GM19455 (cell line): ENCODE measurements around the gene AUH.

Source experiments
- ATAC-seq: cut with Tn5 transposase; IDR thresholded peaks from one replicate; pipeline ENCODE4 v1.9.1; 2021; ENCODE audit not compliant: unreplicated experiment

Gene AUH

DNA sequence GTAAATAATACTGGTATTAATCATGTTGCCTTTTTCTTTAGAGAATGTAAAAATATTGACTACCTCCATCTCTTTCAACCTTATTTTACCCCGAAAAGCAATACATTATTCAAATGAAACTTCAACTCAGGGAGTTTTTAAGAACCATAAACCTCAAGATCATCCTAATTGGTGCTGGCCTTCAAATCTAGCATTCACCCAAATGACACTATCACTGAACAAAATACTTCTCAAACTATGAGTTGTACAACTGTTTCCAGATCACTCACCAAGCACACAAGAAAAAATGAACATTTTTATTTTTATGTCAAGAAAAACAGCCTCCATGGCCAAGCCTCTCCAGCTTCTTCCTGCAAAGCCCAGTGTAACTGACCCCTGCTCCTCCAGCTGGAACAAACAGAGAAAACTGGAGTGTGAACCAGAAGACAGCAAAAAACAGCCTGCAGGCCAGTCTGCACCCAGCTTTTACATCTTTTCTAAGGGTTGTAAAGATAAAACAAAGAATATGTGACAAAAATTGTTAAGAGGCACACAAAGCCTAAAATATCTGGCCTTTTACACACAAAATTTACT lies 21.2 kb downstream of the AUH start:
- ATAC-seq: no peak

DNA sequence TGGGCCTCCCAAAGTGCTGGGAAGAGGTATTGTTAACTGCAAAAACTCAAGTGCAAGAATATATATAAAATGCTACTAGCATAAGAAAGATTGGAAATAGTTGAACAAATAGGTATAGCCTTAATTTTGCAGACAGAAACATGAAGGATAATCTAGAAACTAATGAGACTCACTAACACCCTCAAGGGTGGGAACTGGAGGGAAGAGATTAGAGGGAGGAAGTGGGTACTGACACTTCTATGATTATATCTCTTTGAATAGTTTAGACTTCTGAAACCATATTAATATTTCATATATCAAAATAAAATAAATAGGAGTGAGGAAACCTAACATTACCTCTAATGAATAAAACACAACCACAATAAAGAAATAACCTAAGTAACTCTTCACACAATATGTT lies 23.0 kb downstream of the AUH start:
- ATAC-seq: no peak

DNA sequence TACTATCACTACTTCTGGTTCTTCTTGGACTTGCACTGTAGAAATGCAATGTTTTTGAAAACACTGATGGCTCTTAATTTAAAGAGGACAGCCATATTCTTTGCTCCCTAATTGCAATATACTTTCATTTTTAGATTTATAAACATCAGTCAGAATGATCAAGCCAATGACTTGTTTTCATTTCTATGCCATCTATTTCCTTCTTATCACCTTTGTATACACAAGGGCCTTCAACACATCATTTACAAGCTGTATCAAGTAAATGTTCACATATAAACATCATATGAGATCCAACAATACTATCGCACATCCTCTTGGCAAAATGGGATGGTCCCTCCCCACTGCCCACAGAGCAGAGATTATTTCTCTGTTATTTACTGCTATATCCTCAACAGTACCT lies 24.9 kb downstream of the AUH start:
- ATAC-seq: no peak

DNA sequence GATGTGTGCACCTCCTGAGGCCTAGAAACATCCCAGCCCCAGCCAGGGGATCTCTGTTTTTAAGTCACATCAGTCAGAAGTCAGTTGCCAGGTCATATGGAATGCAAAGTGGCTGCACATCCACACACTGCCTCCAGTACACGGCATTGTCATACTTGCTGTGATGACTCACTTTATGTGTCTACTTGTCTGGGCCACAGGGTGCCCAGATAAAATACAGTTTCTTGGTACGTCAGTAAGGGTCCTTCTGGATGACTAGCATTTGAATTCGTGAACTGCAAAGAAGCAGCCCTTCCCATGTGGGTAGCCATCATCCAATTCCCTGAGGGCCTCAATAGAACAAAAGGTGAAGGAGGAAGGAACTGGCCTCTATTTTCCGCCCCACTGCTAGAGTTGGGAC lies 27.7 kb downstream of the AUH start:
- no peak for ATAC-seq

DNA sequence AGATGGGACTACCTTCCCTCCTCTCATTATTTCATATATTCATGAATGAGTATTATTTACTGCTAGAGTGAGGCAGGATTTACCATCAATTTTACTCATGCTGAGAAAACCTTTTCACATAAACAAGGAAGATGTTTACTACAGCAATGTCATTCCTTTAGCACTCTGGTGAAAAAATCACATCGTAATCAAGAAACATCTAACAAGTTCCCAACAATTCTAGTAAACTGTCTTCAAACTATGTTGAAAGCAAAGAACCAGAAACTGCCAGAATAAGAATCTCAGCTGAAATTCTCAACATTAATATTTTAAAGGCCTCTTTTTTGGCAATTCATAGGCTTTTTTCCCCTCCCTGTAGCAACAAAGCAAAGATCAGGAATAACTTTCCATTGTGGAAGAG lies 28.2 kb downstream of the AUH start:
- ATAC-seq: no peak

DNA sequence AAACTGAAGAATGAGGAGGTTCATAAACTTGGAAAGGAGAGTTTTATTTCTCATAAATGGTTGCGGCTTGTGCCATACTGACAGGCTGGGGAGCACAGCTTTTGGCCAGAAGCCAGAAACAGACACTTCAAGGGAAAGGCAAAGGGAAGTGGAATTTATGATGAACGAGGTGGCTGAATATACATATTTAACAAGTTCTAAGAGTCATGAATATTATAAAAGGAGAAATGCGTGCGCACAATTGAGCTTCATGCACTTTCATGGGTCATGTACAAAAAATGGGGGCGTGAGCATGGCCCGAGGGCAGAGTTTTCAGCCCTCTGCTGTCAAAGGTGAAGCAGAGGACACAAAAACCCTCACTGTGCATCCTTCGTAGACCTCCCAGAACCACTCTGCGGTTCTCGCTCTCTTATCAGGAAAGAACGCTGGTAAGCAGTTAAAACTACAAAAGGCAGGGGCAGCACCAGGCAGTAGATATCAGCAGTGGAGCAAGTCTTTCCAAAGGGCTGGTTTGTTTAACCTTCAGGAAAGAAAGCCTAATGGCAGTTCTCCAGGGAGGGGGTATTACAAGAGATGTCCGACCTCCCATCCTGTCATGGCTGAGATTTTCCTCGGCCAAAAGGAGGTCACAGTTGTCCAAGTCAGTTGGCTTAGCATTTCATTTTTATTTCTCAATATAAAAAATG lies 29.0 kb downstream of the AUH start:
- ATAC-seq: no peak

DNA sequence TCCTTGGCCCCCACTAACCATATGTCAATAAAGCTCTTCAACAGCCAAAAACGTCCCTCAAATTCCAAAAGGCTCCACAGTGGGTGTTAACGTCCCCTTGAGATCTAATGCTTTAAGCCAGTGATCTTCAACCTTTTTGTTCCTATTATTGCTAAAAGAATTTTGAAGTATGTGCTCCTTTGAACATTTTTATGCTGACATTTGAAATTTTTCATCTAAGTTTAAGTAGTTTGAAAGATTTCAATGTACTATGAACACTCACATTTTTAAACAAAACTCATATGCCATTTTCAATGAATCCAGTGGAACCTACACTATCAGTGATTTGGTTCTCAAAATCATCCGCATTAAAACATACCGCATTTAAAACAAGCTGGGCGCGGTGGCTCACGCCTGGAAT lies 29.9 kb downstream of the AUH start:
- no peak for ATAC-seq

DNA sequence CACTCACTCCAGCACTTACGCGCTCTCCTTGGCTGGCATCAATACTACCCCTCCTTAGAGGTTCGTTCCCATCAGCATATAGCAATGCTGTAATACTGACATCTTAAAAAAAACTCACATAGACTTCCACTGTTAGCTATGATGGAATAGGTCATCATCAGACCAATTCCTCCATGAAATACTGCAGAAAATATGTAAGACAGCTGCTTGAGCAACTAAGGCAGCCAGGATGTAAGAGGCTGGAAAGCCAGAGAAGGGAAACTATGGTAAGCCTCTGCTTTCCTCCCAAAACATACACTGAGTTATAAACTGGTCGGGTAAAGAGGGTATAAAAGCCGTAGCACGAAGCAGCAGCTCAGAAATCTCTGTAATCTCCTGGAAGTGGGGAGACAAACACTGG lies 33.5 kb downstream of the AUH start:
- no peak for ATAC-seq

DNA sequence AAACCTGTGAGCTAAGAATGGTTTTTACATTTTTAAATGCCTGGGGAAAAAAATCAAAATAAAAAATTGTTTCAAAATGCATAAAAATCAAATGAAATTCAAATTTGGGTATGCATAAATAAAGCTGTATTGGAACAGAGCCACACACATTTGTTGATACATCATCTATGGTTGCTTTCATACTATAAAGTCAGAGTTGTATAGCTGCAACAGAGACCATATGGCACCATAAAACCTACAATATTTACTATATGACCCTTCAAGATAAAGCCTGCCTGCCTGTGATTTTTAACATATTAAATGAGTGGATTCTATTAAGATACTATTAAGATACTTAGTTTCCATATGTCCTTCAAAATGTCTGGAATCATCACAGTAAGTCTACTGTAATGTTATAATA lies 40.0 kb downstream of the AUH start:
- ATAC-seq: no peak

DNA sequence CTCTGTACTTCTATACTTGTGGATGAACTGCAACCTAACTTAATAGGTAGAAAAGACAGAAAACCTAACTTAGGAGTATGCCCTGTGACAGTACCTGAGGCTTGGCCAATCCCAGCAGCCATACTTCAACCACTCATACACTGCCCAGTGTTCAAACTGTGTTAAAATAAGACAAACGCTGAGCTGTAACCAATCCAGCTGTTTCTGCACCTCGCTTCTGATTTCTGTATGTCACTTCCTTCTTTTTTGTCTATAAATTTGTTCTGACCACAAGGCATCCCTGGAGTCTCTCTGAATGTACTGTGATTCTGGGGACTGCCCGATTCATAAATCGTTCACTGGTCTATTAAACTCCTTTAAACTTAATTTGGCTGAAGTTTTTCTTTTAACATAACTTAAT lies 41.4 kb downstream of the AUH start:
- ATAC-seq: no peak

DNA sequence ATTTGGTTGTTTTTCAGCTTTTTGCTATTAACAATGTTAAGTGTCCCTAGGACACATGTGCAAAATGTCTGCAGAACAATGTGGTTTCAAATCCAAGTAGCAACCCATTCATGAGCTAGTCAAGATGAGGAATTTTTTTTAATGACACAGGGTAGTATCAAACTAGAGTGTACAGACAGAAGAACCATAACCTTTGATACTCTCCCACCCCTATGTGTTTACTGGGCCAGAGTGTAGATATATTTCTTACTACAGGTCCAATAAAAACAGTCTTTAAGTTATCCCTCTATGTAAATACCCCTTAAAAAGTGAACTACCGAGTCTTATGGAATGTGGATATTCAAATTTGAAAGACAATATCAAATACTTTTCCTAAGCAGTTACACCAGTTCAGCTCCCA lies 45.6 kb downstream of the AUH start:
- ATAC-seq: no peak

DNA sequence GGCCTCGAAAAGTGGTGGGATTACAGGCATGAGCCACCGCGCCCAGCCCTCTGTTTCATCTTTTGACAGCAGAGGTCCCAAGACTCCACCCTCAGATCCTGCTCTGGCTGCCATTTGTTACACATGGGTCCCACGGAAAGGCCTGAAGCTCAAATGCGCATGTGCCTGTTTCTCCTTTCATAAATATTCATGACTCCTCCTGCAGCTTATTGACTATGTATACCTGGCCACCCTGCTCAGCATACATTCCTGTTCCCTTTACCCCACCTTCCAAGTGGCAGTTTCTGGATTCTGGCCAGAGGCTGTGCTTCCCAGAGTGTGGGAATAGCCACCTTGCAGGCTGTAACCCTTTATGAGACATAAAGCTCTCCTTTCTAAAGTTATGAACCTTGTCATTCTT lies 46.5 kb downstream of the AUH start:
- ATAC-seq: no peak

DNA sequence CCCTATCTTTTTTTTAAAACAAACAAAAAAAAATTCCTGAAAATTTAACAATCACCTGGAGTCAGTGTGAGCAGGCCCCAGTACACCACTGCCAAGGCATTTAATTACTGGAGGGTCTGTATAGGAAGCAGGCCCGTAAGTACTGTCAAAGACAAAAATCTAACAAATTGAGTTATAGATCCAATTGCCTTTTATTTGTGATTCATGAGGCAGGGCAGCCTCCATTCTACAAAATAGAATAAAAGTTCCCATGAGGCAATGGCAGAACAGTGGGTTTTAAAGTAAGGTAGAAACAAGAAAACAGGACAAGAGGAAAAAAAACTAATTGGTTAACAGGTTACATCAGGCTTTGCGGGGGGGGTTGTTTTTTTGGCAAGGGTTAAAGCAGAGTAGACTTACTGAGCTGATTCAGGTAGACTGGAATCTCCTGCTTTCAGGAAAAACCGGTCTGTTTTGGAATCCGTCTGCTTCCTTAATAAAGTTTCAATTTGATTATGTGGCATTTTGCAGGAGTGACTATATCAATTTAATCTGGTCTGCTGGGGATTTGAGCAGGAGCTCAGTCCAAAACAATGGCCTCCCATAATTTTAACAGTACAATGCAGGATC lies 48.9 kb downstream of the AUH start:
- no peak for ATAC-seq

DNA sequence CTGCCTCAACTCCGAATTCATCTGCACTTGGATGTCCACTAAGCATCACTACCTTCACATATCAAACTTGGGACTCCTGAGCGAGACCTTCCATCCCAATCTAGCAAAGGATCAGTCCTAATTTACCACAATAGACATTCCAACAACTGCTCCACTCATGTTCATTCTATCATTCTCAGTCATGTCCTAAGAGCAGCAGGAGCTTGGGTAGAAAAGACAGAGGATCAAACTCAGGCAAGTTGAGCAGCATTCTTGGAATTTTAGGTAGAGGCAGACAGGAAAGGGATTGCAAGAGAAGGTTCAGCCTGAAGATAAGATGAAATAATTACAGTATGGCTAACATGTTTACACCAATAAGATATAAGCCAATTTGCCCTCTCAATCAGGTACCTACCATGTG lies 51.7 kb downstream of the AUH start:
- no peak for ATAC-seq

DNA sequence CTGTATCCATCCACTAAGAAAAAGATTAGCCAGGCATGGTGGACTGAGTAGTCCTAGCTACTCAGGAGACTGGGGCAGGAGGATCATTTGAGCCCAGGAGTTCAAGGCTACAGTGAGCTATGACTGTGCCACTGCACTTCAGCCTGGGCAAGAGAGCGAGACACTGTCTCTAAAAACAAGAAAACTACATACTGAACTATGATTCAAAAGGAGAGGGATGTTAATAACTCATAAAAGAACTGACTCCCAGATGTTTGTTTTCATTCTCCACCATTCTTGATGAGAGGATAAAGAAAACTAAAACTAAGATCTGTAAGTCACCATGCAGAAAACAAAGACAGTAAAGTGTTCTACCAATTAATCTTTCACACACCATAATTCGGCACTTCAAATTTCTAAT lies 53.5 kb downstream of the AUH start:
- no peak for ATAC-seq

DNA sequence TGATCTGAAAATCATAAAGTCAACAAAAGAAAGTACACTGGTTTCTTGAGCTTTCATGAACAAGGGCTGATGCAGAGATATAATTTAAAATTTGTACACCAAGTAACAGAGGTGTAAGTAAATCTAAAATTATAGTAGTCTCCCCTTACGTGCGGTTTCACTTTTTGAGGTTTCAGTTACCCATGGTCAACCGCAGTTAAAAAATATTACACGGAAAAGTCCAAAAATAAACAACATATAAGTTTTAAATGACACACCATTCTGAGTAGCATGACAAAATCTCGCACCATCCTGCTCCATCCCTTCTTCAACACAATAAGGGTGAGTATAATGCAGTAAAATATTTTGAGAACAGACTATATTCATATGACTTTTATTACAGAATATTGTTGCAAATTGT lies 54.4 kb downstream of the AUH start:
- ATAC-seq: no peak

DNA sequence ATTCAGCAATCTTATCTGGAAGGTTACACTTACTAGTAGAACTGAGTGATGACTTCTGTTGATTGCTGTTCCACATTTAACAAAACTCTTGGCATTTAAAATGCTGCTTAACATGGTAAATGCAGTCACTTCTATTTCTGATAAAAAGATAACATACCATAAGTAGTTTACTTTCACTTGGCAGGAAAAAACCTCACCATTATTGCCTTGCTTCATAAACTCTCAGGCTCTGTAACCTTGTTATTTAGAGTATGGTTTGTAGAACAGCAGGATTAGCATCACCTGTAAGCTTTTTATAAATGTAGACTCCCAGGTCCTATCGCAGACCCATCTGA lies 55.5 kb downstream of the AUH start:
- ATAC-seq: no peak

DNA sequence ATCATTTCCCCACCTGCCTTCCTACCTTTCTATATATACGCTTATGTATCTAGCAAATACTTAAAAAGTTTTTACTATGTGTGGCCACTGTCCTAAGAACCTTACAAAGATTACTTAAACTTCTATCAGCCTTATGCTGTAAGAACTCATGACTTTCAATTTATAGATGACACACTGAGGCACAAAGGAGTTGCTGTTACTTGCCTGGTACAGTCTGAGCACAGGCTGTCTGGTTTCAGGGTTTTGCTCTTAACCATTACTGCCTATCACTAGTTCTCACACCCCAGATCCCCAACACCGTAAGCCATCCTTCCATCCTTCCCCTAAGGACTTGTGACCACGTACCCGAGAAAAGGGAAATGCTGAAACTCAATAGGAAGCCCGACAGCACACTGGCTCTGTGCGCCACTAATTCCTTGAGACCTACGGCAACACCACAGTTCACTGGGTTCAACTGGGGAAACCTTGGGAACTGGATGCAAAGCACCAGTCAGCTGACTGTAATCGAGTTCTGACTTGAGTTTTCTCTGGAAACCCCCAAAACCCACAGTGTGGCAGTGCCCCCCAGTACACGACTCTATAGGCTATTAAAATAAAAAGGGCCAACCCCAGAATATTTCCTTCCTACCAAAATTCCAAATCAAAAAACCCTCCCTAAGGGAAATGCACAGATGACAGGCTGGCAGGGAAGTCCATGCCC lies 56.0 kb downstream of the AUH start:
- ATAC-seq: no peak

DNA sequence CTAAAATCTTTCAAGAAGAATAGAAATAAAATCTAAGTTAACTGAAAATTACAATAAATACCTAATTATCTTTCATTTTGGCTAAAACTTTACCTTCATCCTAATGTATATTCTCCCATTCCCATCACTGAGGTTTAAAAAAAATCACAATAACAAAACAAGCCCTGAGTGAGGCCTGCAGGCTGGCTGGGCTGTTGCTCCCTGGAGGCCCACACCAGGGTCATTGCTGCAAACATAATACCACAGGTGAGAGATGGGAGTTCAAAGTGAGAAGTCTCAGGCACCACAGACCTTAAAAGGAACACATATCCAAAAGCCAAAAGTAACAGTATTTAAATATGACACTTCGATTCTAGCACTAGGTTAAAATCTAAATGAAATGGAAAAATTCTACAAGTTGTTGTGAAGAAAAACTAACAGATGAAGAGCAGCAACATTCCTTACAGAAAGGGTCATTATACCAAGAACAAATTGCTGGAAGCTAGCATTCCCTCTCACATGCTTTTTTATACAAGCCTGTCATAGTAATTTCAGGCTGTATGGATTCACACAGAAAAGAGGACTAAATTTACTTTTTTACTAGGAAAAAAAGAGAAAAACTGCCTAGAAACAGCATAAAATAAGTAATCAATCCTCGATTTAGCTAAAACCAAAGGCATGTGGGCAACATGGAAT lies 57.8 kb downstream of the AUH start:
- ATAC-seq: no peak

DNA sequence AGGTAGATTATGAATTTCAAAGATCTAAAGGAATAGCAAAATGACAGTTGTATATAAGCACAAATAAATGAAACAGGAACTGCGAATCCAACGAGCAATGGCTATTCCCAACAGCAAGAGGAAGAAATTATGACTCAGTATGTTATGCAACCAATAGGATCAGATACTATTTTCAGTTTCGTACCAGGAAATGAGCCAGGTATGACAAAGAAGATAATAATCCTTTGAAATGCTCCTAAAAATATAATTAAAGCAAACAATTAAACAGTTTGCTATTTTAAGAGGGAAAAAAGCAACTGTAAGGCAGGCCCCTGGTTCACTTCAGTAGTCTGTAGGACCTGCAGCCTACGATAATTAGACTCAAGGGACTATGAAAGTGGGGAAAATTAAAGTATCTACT lies 58.9 kb downstream of the AUH start:
- no peak for ATAC-seq

DNA sequence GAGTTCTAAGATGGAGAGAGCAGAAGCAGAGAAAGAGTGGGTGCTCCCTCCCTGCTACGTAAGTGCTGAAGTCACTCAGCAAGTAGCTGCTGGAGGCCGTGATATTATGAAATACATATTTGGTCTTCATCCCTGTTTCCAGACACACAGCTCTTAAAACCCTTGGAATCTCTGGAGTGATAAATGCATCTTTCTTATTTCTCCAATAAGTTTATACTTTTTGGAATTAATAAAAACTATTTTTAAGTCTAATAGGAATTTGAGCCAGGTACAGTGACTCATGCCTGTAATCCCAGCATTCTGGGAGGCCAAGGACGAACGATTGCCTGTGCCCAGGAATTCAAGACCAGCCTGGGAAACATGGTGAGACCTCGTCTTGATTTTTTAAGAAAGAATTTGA lies 60.6 kb downstream of the AUH start:
- no peak for ATAC-seq

DNA sequence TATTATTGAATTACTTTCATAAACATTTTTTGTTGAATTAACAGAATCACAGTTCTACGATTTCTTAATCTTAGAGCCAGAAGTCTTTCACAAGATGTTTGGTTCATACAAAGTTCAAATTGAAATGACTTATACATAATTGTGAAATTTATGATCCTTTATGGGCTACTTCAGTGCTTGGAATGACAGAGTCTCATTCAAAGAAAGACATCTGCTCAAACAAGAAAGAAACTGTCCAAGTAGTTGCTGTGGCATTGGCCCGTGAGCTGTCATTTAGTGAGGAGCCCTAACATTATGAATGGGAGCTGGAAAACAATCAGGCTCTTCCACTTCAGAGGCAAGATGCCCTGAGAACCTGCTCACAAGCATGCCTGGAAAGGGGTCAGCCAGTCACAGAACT lies 63.4 kb downstream of the AUH start:
- ATAC-seq: no peak
